ENCODE data around the gene CLSTN1.

DNA sequence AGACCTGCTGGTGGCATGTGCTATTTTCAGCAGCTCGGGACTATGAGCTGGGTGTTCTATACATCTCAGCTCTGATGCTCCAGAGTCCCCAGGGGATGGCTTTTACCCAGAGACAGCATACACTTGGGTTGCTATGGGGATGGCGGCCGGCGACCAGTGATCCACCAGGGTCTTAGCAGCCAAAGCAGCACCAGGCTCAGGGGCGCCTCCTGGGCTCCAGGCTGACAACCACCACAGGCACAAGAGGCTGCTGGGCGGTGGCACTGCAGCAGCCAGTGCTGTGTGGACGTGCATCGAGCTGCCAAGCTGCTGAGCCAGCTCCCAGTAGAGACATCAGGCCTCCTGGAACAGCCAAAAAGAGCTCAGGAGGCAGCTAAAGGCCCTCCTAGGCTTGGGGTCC is 37.6 kb upstream of the CLSTN1 start:
- TF ChIP-seq YY1 (IDR thresholded peaks at IDR 0.05; ENCODE audit: insufficient read depth, insufficient read length) (no peak), ZNF274 (IDR thresholded peaks at IDR 0.05; ENCODE audit: low read depth, low read length) (no peak)
